Activated T-cell treated with anti-CD3 and anti-CD28 coated beads for 1 hour (primary cell): ENCODE data around the gene RNASE9.
"Not testable (repeated sequence)": the region's sequence is repeated elsewhere in the genome, so short reads cannot be mapped to it uniquely, and the experiment has no call there.

Experiments used
- DNase-seq: peaks from one replicate; pipeline ENCODE4 v3.0.0-alpha.2; 2020; ENCODE audit warnings: low read depth

The RNASE9 gene

DNA sequence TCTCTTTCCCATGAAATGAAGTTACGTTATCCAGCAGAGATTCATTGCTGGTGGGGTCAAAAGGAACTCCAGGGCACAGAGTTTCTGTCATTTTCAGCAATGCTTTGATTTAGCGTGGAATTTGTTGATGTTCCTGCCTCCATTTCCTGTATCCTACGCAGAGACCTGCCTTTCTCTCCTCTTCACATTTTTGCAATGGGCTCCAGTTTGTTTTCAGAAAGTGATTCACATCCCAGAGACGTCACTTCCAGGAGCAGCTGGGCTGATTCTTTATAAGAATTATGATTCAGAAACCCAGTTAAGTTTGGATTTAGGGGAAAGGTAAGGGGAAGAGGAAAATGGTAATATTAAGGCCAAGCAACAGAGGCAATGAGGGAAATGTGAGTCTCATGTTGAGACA lies 43.9 kb downstream of the RNASE9 start:
- DNase-seq: no peak

- no peak for DNase-seq
Observed at GRCh38 chr14:20515846-20516245, 45.0 kb downstream of the RNASE9 start.

GRCh38 chr14:20512177-20512905 lies 48.5 kb downstream of the RNASE9 start:
- no peak for DNase-seq

GRCh38 chr14:20508367-20508766 lies 52.5 kb downstream of the RNASE9 start:
- DNase-seq: no peak

- not testable (repeated sequence) for DNase-seq
Observed at GRCh38 chr14:20507537-20507936, 53.3 kb downstream of the RNASE9 start.

GRCh38 chr14:20506752-20507151 lies 54.1 kb downstream of the RNASE9 start:
- DNase-seq: not testable (repeated sequence)

GRCh38 chr14:20506276-20506675 lies 54.6 kb downstream of the RNASE9 start:
- DNase-seq: not testable (repeated sequence)
